HG02870 (cell line): ENCODE results near the gene IL1R2.

Experiments used
- ATAC-seq: cut with Tn5 transposase; IDR thresholded peaks from one replicate; pipeline ENCODE4 v1.9.1; 2021; ENCODE audit warnings: mild to moderate bottlenecking, moderate library complexity; ENCODE audit not compliant: unreplicated experiment

IL1R2 gene

DNA sequence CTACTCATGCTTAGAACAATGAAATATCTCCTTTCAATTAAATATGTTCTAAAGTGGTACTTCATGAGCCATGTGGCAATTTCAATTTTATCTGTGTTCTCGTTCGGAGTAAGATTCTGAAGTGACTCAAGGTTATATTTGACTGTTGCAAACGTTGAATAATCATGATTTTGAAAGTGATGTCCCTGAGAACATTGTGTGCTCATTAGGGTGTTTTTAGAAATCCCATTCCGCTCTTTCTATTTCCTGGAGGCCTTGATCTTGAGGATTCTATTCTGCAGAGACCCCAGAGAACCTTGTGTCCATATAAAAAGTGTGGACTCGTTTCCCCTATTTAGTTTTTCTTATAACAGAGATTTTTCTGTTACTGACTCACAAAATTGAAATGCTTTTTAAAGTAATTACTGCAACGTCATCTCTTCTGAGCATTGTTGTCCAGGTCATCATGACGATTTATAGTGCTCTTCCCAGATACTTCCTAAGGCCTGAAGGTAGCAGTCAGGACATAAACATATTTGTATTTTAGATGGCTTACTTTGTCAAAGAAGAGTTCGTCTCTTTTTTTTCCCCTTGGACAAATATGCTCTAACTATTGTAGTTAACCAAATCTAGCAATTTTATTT lies 27.2 kb downstream of the IL1R2 start:
- no peak for ATAC-seq

- peak; percentile 58 for ATAC-seq
These were observed 28.9 kb downstream of the IL1R2 start for GRCh38 chr2:102020596-102021170.

- ATAC-seq, result no peak
These were observed 30.0 kb downstream of the IL1R2 start for GRCh38 chr2:102021779-102022178.

DNA sequence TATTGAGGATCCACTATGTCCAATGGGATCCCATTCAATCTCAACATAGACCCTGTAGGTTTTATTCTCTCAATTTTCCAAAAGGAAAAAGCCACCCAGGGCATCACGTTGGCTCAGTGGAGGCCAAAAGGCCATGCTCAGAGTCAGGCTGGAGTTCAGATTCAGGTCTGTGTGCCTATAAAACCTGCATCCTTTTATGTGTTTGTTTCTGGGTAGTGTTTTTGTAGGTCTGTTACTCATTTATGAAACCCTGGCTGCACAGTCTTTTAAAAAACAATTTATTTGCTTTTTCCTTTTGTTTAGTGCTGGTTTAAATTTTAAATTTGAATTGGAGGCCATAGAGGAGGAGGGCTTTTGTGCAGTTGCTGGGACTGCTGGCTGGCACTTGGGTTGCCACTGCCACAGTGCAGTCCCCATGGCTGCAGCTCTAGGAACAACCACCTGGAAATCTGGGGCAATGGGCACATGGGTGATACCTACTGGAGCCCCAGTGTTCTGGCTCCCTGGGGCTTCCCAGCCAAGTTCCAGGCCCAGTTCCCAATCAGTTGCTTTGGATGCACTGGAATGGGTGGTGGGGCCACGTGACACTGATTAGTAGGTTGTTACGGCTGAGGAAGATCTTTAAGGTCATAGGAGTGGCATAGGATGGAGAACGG lies 31.3 kb downstream of the IL1R2 start:
- no peak for ATAC-seq

GRCh38 chr2:102024410-102024809 lies 32.6 kb downstream of the IL1R2 start:
- no peak for ATAC-seq

- ATAC-seq, result peak; percentile 42
These were observed 33.3 kb downstream of the IL1R2 start for GRCh38 chr2:102025016-102025501.

- ATAC-seq, result peak; percentile 50
These were observed 34.0 kb downstream of the IL1R2 start for GRCh38 chr2:102025583-102026267.

GRCh38 chr2:102027036-102027980 lies 35.5 kb downstream of the IL1R2 start:
- no peak for ATAC-seq

DNA sequence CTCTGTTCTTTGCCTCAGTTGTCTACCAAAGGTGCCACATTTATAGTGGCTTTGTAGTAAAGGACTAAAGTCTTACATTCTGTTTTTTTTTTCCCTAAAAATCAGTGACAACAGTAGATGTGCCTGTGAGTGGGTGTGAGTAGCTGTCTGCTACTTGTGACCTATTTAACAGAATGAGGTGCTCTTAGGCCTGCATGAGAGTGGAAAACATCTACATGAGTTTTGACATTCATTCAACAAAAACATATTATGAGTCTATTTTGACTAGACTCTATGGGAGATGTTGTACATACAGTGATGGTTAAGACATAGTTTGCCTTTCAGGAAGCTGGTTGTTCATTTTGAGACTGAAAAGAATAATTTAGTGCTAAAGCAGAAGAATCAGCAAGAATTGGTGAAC lies 36.7 kb downstream of the IL1R2 start:
- no peak for ATAC-seq

DNA sequence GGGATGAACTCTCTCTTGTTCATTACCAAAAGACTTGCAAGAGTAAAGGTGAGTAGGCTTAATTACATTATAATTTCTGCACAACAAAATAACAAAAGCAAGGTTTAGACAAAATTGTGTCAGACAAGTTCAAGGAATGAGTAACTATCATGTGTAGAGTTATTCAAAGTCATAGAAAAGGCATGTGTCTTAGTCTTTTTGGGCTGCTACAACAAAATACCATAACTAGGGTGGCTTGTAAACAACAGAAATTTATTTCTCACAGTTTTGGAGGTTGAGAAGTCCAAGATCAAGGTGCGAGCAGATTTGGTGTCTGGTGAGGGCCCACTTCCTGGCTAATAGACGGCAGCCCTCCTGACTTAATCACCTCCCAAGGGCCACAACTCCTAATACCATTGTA lies 37.6 kb downstream of the IL1R2 start:
- ATAC-seq, result no peak

DNA sequence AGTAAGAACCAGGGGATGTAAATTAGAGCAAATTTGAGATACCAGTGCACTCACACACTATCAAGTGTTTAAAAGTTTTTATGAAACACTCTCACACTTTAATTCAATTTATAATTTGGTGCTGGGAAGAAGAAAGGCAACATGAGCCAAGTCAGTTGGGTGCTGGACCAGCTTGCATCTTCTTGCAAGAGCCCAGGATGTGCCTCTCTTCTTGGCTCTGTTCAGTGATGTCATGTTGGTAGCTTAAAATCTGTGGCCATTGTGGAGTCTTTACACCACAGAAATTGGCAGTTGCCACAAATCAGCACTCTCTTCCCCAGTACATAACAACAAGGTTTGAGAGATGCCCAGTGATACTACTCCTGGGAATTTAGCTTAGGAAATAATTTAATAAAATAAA lies 38.2 kb downstream of the IL1R2 start:
- ATAC-seq, result no peak

DNA sequence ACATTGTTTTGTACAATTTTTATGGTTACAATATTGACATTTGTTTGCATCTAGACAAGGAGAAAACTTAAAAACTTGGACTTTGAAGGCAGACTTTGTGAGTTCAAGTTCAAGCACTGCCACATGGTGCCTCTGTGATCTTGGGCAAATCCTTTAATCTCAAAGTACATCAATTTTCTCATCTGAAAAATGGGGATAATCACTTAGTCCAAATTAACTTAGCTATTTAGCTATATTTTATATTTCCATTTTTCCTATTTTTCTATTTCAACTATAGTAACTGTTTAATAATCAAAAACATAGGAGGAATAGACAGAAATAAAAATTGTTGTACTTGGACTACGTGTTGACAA lies 38.7 kb downstream of the IL1R2 start:
- no peak for ATAC-seq

- no peak for ATAC-seq
These were observed 39.2 kb downstream of the IL1R2 start for GRCh38 chr2:102030855-102031527.

DNA sequence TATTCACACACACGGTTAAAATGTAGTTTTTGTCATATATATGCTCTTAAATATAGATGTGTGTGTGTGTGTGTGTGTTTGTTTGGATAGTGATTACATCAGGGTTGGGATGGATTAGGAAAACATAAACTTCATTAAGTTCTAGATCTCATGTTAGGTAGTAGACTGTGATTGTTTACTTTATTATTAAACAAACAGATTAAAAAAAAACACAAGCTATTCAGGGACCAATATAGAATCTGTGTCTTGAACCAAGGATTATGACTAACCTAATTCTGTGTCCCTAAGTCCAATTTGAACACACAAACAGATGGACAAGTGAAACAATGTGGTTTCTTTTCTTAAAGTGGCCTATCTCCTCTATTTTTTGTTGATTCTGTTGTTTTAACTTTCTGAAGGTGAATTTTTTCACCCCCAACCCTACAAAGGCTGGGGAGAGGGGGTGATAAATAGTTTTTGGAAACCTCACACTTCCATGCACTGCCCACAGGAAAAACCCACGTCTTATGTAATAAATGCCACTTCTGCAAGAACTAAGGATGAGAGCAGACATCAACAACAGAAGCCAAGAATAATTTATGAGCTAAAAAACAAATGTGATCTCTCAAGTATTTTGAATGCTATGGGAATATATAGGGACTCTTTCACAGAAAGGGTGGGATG lies 40.7 kb downstream of the IL1R2 start:
- ATAC-seq, result no peak

- ATAC-seq, result no peak
These were observed 41.4 kb downstream of the IL1R2 start for GRCh38 chr2:102033031-102033749.

GRCh38 chr2:102033750-102034682 lies 42.3 kb downstream of the IL1R2 start:
- no peak for ATAC-seq

DNA sequence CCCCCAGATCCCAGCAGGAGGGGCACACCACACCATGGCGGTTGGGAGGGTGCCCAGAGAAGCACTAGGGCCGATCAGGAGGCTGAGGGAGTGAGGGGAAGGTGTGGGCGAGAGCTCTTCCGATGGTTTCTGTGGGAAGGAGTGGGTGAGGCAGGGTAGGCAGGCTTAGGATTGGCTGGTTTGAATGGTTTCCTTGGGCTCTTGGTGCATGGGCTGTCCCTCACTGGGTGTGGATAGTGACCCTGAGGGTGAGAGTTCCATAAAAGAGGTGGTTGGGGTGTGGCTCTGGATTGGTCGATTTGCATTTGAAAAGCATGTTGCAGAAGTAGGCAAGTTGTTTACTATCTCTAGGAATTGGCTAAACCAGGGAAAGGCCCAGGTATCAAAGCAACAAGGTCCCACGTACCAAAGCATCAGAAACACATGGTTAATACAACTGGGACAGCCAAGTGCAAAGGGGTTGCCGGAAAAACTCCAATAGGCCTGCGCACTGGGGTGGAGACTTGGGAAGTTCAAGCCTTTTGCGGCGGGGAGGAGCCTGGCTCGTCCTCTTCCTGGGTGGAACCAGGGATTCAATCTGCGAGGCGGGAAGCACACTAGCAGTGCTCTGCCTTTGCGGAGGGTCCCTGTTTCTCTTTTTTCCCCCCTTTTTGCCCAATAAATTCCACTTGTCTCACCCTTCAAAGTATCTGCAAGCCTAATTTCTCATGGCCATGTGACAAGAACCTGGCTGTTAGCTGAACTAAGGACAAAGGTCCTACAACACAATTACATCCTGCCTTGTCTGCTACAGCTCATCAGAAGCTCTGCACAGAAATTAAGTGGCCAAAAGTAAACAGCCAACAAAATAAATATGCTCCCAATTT lies 43.2 kb downstream of the IL1R2 start:
- ATAC-seq, result no peak
